C1 segment of cervical spinal cord (tissue), 14 donors: ENCODE results near the gene NOXA1.
"Not testable (repeated sequence)": the region's sequence is repeated elsewhere in the genome, so short reads cannot be mapped to it uniquely, and the experiment has no call there.

Source experiments
- DNase-seq, 14 donors: peaks; one replicate each; lab custom pipeline; 2025; lab: John Stamatoyannopoulos, UW

Gene NOXA1

DNA sequence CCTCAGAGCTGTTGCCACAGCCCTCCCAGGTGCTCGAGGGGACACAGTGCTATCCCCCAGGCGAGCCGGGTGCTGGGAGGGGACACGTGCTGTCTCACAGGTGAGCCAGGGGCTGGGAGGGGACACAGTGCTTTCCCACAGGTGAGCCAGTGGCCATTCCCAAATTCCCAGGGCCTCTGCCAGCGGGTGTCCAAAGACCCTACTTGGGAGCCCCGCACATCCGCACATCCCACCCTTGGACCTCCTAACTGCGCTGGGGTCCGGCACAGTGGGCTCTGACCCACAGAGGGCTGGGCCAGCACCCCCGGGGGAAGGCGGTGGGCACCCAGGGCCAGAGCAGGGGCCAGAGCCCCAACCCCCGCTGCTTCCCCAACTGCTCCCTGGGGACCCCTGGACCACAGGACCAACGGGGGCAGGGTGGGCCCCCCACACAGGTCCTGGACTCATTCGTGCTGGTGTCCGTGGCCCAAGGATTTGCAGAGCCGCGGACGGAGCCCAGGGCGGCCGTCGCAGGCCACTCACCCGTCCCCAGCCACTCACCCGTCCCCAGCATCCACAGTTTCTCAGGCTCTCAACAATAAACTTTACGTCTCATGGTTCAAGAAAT, 18.1 kb upstream of the NOXA1 start:
- no peak for DNase-seq

- no peak for DNase-seq
Observed at GRCh38 chr9:137405677-137406081, 17.5 kb upstream of the NOXA1 start.

GRCh38 chr9:137406085-137406760, 17.0 kb upstream of the NOXA1 start:
- no peak for DNase-seq

- peak in 8 of 14 donors; percentile 13 to 68 (median 25) for DNase-seq
Observed at GRCh38 chr9:137406876-137407589, 16.2 kb upstream of the NOXA1 start.

DNA sequence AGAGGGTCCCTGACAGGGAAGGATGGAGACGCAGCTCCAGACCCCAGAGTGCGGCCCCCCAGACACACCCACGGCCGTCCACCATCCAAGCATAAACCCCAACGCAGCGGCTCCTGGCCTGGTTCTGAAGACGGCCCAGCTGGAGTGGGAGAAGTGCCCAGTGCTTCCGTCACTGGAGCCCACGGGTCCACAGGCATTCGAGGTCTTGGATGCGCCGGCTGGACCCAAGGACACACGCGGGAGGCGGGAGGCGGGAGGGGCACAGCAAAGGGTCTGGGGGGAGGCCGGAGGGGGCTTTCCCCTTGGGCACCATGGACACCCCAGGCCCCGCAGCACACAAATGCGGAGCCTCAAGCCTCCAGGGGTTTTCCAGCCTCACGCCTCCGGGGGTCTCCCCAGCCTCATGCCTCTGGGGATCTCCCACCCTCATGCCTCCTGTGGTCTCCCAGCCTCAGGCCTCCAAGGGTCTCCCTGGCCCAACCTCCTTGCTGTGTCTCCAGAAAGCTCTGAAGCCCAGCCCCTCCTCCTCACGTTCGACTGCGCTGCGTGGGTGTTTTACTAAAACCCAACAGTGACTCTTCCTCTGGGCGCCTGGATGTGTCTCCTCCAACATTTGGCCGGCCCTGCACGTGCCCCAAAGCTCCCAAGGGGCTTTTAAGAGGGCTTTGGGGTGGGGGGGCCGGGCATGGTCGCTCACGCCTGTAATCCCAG, 15.4 kb upstream of the NOXA1 start:
- peak in 2 of 14 donors; percentile 13 to 18 for DNase-seq

DNA sequence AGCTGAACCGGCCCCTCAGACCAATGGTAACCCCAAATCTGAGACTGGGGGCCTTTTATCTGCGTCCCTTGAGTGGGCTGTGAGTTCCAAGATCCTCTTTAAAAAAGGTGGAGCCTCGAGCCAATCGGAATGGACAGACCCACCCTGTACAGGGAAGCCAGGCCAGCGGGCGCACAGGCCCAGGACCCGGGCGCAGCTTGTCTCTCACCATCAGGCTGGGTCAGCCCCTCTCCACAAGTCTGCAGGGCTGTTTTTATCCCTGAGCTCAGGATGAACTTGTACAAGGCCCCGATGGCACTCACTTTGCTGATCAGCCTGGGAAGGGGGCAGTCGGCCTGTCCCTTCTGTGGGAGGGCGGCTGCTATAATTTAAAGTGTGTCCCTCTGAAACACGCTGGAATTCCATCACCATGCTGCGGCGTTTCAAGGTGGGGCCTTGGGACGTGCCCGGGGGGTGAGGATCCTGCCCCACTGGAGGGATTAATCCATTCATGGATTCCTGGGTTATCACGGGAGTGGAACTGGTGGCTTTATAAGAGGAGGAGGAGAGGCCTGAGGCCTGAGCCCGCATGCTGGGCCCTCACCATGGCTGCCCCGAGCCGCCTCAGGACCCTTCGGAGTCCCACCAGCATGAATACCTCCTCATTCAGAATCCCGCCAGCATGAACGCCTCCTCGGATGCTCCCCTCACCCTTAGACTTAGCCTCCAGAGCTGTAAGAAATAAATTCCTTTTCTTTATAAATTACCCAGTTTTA, 14.4 kb upstream of the NOXA1 start:
- DNase-seq: no peak

DNA sequence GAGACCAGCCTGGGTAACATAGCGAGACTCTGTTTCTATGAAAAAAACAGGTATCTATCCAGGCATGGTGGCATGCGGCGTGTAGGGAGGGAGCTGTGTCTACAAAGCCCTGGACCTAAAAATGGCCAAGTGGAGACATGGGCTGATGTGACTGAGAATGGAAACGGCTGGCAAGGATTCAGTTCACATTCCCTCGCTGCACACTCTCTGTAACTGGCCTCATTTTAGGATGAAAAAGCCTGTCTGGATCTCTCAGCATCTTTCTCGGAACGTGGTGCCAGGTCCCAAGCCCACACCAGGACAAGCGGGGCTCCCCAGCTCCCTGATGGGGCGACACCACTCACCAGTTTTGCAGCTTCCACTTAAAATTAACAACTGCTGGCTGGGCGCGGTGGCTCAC, 13.7 kb upstream of the NOXA1 start:
- DNase-seq: no peak

DNA sequence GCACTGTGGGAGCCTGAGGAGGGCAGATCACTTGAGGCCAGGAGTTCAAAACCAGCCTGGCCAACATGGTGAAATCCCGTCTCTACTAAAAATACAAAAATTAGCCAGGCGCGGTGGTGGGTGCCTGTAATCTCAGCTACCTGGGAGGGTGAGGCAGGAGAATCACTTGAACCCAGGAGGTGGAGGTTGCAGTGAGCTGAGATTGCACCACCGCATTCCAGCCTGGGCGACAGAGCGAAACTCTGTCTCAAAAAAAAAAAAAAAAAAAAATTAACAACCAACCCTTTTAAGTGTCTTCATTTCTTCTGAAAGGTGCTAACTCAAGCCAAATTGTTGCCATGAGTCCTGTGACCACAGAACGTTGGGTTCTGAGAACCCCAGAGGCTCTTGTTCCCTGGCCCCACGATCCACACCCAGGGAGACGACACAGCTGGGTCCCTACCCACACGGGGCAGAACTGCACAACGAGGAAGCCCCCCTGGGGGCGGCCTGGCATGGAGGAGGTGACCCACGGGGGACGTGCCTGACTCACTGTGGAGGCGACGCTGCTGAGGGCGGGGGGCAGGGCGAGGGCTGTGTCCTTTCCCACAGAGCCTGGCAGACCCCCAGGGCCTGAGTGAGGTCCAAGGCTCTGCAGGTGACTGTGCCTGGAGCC, 12.8 kb upstream of the NOXA1 start:
- DNase-seq: not testable (repeated sequence)

DNA sequence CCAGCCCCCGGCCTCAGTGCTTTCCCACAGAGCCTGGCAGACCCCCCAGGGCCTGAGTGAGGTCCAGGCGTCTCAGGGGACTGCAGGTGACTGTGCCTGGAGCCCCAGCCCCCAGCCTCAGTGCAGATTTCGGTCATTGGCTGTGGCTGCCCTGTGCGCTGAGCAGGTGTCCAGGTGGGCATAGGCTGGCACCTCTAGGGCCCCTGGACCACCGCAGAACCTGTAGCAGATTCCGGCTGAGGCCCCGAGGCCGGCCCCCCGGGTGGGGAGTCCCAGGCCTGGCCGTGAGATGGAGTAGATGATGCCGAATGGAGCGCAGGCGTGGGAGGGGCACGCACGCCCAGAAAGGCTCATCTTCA, 12.3 kb upstream of the NOXA1 start:
- DNase-seq: no peak

GRCh38 chr9:137411260-137411644, 11.9 kb upstream of the NOXA1 start:
- no peak for DNase-seq

DNA sequence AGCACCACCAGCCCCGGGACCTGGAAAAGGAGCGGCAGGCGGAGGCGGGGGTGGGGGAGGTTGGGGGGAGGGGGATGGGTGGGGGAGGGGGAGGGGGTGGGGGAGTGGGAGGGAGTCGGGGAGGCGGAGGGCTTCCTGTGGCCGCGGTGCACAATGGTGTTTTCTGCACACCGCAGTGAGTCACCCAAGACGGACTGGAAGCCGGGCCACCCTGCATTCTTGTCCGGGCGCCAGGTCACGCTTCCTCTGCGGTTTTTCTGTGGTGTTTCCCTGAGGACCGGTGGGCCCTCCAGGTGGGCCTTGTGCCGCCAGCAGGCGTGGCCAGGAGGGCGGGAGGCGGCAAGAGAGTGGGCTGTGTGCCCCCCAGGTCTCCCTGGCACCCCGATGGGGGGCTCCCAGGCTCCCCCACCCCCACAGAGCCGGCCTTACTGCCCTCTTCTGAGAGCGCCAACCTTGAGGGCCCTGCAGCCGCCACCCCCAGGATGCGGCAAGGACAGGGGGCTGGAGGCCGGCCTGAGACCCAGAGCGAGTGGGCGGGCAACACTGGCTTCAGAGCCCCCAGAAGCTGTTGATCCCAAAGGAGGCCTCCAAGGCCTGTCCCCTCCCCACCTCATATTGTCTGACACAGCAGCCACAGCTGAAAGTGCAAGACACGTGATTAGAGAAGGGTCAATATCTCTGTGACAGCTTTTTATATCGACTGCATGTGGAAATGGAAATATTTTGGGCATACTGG, 11.4 kb upstream of the NOXA1 start:
- DNase-seq: peak in 2 of 14 donors; percentile 4 to 29

- DNase-seq: no peak
Observed at GRCh38 chr9:137412431-137412830, 10.8 kb upstream of the NOXA1 start.

- no peak for DNase-seq
Observed at GRCh38 chr9:137415451-137415850, 7.7 kb upstream of the NOXA1 start.

- DNase-seq: no peak
Observed at GRCh38 chr9:137416006-137416562, 7.1 kb upstream of the NOXA1 start.

DNA sequence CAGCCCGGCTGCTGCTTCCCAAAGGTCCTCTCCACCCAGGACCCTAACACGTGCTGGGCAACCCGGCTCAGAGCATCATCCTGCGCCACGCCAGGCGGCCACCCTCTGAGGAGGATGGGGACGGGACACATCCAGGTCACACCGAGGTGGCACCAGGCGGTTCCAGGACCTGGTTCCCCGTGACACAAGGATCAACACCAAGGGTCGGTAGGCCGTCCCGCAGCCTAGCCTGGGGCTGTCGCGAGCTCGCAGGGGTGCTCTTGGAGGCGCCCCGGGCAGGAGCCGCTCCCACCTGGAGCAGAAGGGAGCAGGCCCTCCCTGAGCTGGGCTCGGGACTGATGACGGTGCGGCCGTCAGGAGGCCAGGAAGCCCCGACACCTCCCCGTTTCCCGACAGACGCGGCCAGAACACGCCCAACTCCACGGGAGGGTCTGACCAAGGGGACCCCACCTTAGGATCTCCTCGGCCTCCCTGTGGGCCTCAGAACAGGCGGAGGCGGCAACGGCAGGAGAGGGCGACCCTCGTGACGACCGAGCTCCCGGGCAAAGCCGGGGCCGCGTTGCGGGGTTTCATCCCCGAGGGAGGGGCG, 6.5 kb upstream of the NOXA1 start:
- DNase-seq: no peak

GRCh38 chr9:137417161-137418021, 5.8 kb upstream of the NOXA1 start:
- peak in 2 of 14 donors; percentile 17 to 44 for DNase-seq

DNA sequence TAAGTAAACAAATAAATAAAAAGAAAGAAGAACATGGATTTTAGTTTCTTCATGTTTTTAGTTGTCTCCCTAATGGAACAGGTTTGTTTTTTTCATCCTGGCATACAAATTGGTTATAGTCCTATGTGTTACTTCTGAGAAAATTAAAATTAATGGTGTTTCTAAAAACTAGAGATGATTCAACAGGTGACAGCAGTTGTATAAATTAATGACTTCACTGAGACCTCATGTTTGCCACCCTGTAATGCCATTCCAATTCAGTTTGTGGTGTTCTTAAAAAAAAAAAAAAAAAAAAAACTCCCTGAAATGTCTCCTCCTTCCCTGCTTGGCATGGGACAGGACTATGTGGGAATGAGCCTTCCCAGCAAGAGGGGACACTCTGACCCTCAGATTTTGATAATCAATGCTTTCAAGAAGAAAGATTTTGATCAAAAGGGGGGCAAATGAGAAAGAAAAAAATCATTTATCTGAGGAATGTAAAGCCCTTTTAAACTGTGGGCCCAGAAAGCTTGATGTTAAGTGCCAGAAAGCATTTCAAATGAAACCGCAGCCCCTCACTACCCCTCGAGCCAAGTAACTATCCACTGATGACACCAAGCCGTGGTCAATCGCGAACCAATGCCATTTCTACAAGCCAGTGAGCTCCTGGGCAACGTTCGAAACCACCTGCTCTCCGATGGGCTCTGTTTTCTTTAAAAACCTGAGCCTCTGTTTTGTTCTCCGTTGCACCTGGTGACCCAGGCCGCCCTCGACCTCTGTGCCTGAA, 1.2 kb upstream of the NOXA1 start:
- no peak for DNase-seq
